A549 (cell line): ENCODE measurements around the gene COX7A2L. TPM values are rescaled to one million over a fixed set of nuclear protein-coding genes. Genes with fewer than 3 reads are reported as not detected.

Source experiments
- ATAC-seq, 2 experiments: fragments of 200-7000 bp in 1 of 2; fragments of >200 bp in 1 of 2; cut with Nextera tagmentation in 1 of 2; cut with Tn5 transposase in 1 of 2; 3 replicates each; pipeline versions ENCODE4 v1.8.0 to v1.9.1; 2018 to 2020; ENCODE audit warnings: mild to moderate bottlenecking in 1 of 2, moderate library complexity in 1 of 2
- CTCF ChIA-PET: fragments of 300-600 bp; sonication (Branson Sonifier 250); formaldehyde crosslinking; extraction: SDS; loops from one replicate; lab custom pipeline; 2021; ENCODE audit warnings: antibody characterized with exemption, inconsistent platforms; lab: Yijun Ruan, JAX
- POLR2A ChIA-PET: fragments of 350-600 bp; formaldehyde crosslinking; extraction: SDS; loops from one replicate; lab custom pipeline; 2021; ENCODE audit warnings: antibody characterized with exemption, inconsistent platforms; lab: Yijun Ruan, JAX
- DNase-seq, 2 experiments: peaks; one replicate each; pipeline versions ENCODE4 v3.0.0 to v3.0.0-alpha.2; 2011 to 2016; ENCODE audit warnings: low read depth in 1 of 2, low spot score in 1 of 2
- FAIRE-seq: peaks from 2 replicates; lab custom pipeline; 2011; peaks lifted over from hg19 to GRCh38; lab: Jason Lieb, UNC
- H3K27ac ChIP-seq, 2 experiments: fragments of >200 bp; sonication (Bioruptor Twin); formaldehyde crosslinking; 3 replicates each; pipeline ENCODE4 v1.5.1; 2016 to 2017
- H3K4me1 ChIP-seq: fragments of >200 bp; sonication (Bioruptor Twin); formaldehyde crosslinking; 3 replicates; pipeline ENCODE4 v1.6.1; 2016
- H3K4me2 ChIP-seq: fragments of >200 bp; sonication (Bioruptor Twin); formaldehyde crosslinking; 3 replicates; pipeline ENCODE4 v1.6.1; 2016
- H3K4me3 ChIP-seq: fragments of >200 bp; sonication (Bioruptor Twin); formaldehyde crosslinking; 3 replicates; pipeline ENCODE4 v1.5.1; 2016
- H3K9me3 ChIP-seq: fragments of >200 bp; sonication (Bioruptor Twin); formaldehyde crosslinking; 3 replicates; pipeline ENCODE4 v1.6.1; 2016
- CBX8 ChIP-seq: fragments of 200-600 bp; sonication (generic); IDR thresholded peaks from 2 replicates; pipeline ENCODE4 v1.6.1; 2016
- CHD2 ChIP-seq: fragments of 150-350 bp; IDR thresholded peaks from 2 replicates; pipeline ENCODE4 v1.6.1; 2014; ENCODE audit warnings: low read length; ENCODE audit not compliant: partially characterized antibody
- CTCF ChIP-seq: fragments of >200 bp; sonication (Bioruptor Twin); formaldehyde crosslinking; IDR thresholded peaks from 3 replicates; pipeline ENCODE4 v1.5.1; 2016
- E2F6 ChIP-seq: IDR thresholded peaks from 2 replicates; pipeline ENCODE4 v1.6.1; 2012; ENCODE audit warnings: low read depth, borderline replicate concordance
- EHF ChIP-seq: fragments of 250-450 bp; sonication (Bioruptor Pico); IDR thresholded peaks from 2 replicates; pipeline ENCODE4 v1.5.0; 2020; ENCODE audit warnings: mild to moderate bottlenecking
- ELK1 ChIP-seq: fragments of 150-350 bp; IDR thresholded peaks from 2 replicates; pipeline ENCODE4 v1.6.1; 2014; ENCODE audit warnings: low read depth, mild to moderate bottlenecking, low read length
- ESRRA ChIP-seq: fragments of 150-350 bp; IDR thresholded peaks from 2 replicates; pipeline ENCODE4 v1.6.1; 2014; ENCODE audit warnings: mild to moderate bottlenecking, low read length, borderline replicate concordance
- FOSL2 ChIP-seq, 2 experiments: fragments of 450-650 bp in 1 of 2; fragments of >200 bp in 1 of 2; sonication (Bioruptor Twin) in 1 of 2; formaldehyde crosslinking; IDR thresholded peaks; 2 replicates each; pipeline versions ENCODE4 v1.5.0 to v1.6.1; 2016 to 2020; ENCODE audit warnings: mild to moderate bottlenecking in 1 of 2, moderate library complexity in 1 of 2
- GATA3 ChIP-seq: IDR thresholded peaks from 2 replicates; pipeline ENCODE4 v1.6.1; 2012; ENCODE audit warnings: borderline replicate concordance
- HES2 ChIP-seq: fragments of >200 bp; sonication (Bioruptor Twin); formaldehyde crosslinking; IDR thresholded peaks from 2 replicates; pipeline ENCODE4 v1.6.1; 2016
- HMGXB4 ChIP-seq: fragments of 250-450 bp; sonication (Bioruptor Pico); IDR thresholded peaks from 2 replicates; pipeline ENCODE4 v1.5.0; 2021; ENCODE audit warnings: mild to moderate bottlenecking, moderate library complexity, borderline replicate concordance
- HOXB13 ChIP-seq: fragments of 250-450 bp; sonication (Bioruptor Pico); IDR thresholded peaks from 2 replicates; pipeline ENCODE4 v1.5.0; 2020; ENCODE audit warnings: low read depth, mild to moderate bottlenecking, moderate library complexity
- HOXB5 ChIP-seq: fragments of 250-450 bp; sonication (Bioruptor Pico); IDR thresholded peaks from 2 replicates; pipeline ENCODE4 v1.5.0; 2020; ENCODE audit warnings: mild to moderate bottlenecking, moderate library complexity
- KDM1A ChIP-seq: fragments of 200-600 bp; sonication (generic); IDR thresholded peaks from 2 replicates; pipeline ENCODE4 v1.6.1; 2016; ENCODE audit warnings: low read depth, mild to moderate bottlenecking
- MAFK ChIP-seq: fragments of 450-650 bp; IDR thresholded peaks from 2 replicates; pipeline ENCODE4 v1.6.1; 2014; ENCODE audit not compliant: partially characterized antibody
- MAX ChIP-seq: IDR thresholded peaks from 2 replicates; pipeline ENCODE4 v1.6.1; 2012
- MAZ ChIP-seq: fragments of 150-350 bp; IDR thresholded peaks from 2 replicates; pipeline ENCODE4 v1.6.1; 2014; ENCODE audit warnings: antibody characterized with exemption, low read depth, low read length, borderline replicate concordance
- NFE2L2 ChIP-seq: fragments of 150-350 bp; conservative IDR thresholded peaks from 2 replicates; pipeline ENCODE4 v1.6.1; 2014; ENCODE audit warnings: low read length
- NR3C1 ChIP-seq: fragments of >200 bp; sonication (Bioruptor Twin); formaldehyde crosslinking; IDR thresholded peaks from 3 replicates; pipeline ENCODE4 v1.6.1; 2017
- POLR2AphosphoS2 ChIP-seq: conservative IDR thresholded peaks from 2 replicates; pipeline ENCODE4 v1.6.1; 2012; ENCODE audit warnings: low read length, improper control_type of control experiment, inconsistent platforms
- RAD21 ChIP-seq, 2 experiments: fragments of >200 bp in 1 of 2; sonication (Bioruptor Twin) in 1 of 2; formaldehyde crosslinking in 1 of 2; IDR thresholded peaks in 1 of 2; conservative IDR thresholded peaks in 1 of 2; 2 replicates in 1 of 2; 3 replicates in 1 of 2; pipeline ENCODE4 v1.6.1; 2012 to 2018; ENCODE audit warnings: inconsistent platforms in 1 of 2
- RARB ChIP-seq: fragments of 250-450 bp; sonication (Bioruptor Pico); IDR thresholded peaks from 2 replicates; pipeline ENCODE4 v1.8.0; 2021; ENCODE audit warnings: mild to moderate bottlenecking, moderate library complexity
- RCOR1 ChIP-seq: fragments of 150-350 bp; IDR thresholded peaks from 2 replicates; pipeline ENCODE4 v1.6.1; 2014; ENCODE audit warnings: antibody characterized with exemption, low read length, low read depth
- SMC3 ChIP-seq: fragments of >200 bp; sonication (Bioruptor Twin); formaldehyde crosslinking; IDR thresholded peaks from 3 replicates; pipeline ENCODE4 v1.6.1; 2018; ENCODE audit warnings: inconsistent platforms
- ZC3H11A ChIP-seq: fragments of 450-650 bp; IDR thresholded peaks from 2 replicates; pipeline ENCODE4 v1.6.1; 2014; ENCODE audit warnings: antibody characterized with exemption, mild to moderate bottlenecking
- ZFP36 ChIP-seq: fragments of 450-650 bp; IDR thresholded peaks from 2 replicates; pipeline ENCODE4 v1.6.1; 2014; ENCODE audit warnings: borderline replicate concordance; ENCODE audit not compliant: partially characterized antibody
- ZNF302 ChIP-seq: fragments of 250-450 bp; sonication (Bioruptor Pico); IDR thresholded peaks from 2 replicates; pipeline ENCODE4 v1.9.0; 2021; ENCODE audit warnings: inconsistent platforms, mild to moderate bottlenecking, moderate library complexity
- ZSCAN20 ChIP-seq: fragments of 250-450 bp; sonication (Bioruptor Pico); IDR thresholded peaks from 2 replicates; pipeline ENCODE4 v1.8.0; 2022; ENCODE audit warnings: mild to moderate bottlenecking, moderate library complexity
- WGBS: methylation state at CpG from one replicate; pipeline ENCODE4 v1.1.6; 2017; ENCODE audit errors: missing lambda C conversion rate; 5-methylcytosine and 5-hydroxymethylcytosine counted together
- polyA plus RNA-seq, 4 experiments: library from polyadenylated mRNA; depleted of rRNA in 3 of 4; stranded (reverse); fragments of >200 nt; fragmentation: RNase III in 1 of 4; extraction: RNeasy Plus Mini Kit Qiagen cat#74134 plus additional on column Dnase treatment in 1 of 4; gene quantifications; 2 replicates in 3 of 4; 3 replicates in 1 of 4; pipeline ENCODE4 v1.2.3, GENCODE V29; 2011 to 2017

Gene COX7A2L
- polyA plus RNA-seq, 2 of the 4 experiments (the other 2 are of a cell fraction) = 126 to 258 TPM

GRCh38 chr2:42385225-42385624 is 24.2 kb upstream of the COX7A2L start:
- no peak overlapping the region for H3K4me2 ChIP-seq
- TF ChIP-seq RAD21 (conservative IDR thresholded peaks at IDR 0.05 in 1 of 2, IDR thresholded peaks at IDR 0.05 in 1 of 2) (peak; percentile 35 to 54; a peak in 2 of 5 replicates), MAFK (peak; percentile 57), SMC3 (peak; percentile 28; the same call in 1 of the 3 replicates), CTCF (peak; percentile 46), RARB (CRISPR knock-in tag) (no peak), CHD2 (no peak)
- no peaks in the 10 kb centered on the region for H3K4me1 ChIP-seq
- ATAC-seq = peak; percentile 84 to 89; a peak in 5 of 6 replicates
- no peaks in the 10 kb centered on the region for H3K9me3 ChIP-seq
- ChIA-PET CTCF (interaction anchor here (0.7 to 3.8 kb wide), 13 partner anchors 9 to 278 kb away, joined by 3 to 9 read pairs (median 4); no protein-coding TSS in a partner anchor), POLR2A (no interaction called here)
- no peak for FAIRE-seq
- DNase-seq = peak in 1 of 2 experiments; percentile 50
- WGBS = 55% methylated on average over 7 of the region's 7 CpGs
- H3K4me3 ChIP-seq = no peak overlapping the region
- H3K27ac ChIP-seq = no peak overlapping the region

- no peak for FAIRE-seq
- no peak overlapping the region for H3K4me3 ChIP-seq
- CTCF ChIA-PET = interaction anchor here (0.6 to 3.8 kb wide), 9 partner anchors 9 to 280 kb away, joined by 3 to 9 read pairs (median 5); no protein-coding TSS in a partner anchor
- H3K9me3 ChIP-seq = no peaks in the 10 kb centered on the region
- no peak for TF ChIP-seq RARB (CRISPR knock-in tag)
- TF ChIP-seq FOSL2 (IDR thresholded peaks at IDR 0.05) = no peak
- TF ChIP-seq FOSL2 (CRISPR knock-in tag; IDR thresholded peaks at IDR 0.05) = no peak
- no peak for TF ChIP-seq POLR2AphosphoS2
- TF ChIP-seq HOXB13 (CRISPR knock-in tag) = no peak
- no peak for TF ChIP-seq ZNF302
- TF ChIP-seq HES2 = no peak
- no peak for TF ChIP-seq NR3C1
- no peak for TF ChIP-seq CBX8
- TF ChIP-seq RCOR1 = no peak
- no peak for TF ChIP-seq EHF
- TF ChIP-seq HMGXB4 (CRISPR knock-in tag) = no peak
- no peak for DNase-seq
- H3K27ac ChIP-seq = no peak overlapping the region
- POLR2A ChIA-PET = no interaction called here
- ATAC-seq = no peak
- no peaks in the 10 kb centered on the region for H3K4me1 ChIP-seq
- H3K4me2 ChIP-seq = no peak overlapping the region
- WGBS = 68% methylated on average over 11 of the region's 11 CpGs
These were observed 23.0 kb upstream of the COX7A2L start for GRCh38 chr2:42383855-42384530.

- TF ChIP-seq E2F6 (no peak), ESRRA (no peak), ZNF302 (no peak), ELK1 (no peak), ZC3H11A (no peak), HES2 (no peak), GATA3 (no peak), MAZ (no peak), HOXB5 (no peak), KDM1A (no peak), CBX8 (no peak), ZFP36 (no peak), ZSCAN20 (no peak), NFE2L2 (no peak), MAX (no peak)
- ATAC-seq = no peak
- no peak for FAIRE-seq
- H3K9me3 ChIP-seq = no peaks in the 10 kb centered on the region
- no peaks in the 10 kb centered on the region for H3K4me1 ChIP-seq
- DNase-seq = no peak
- no peak overlapping the region for H3K4me2 ChIP-seq
- H3K27ac ChIP-seq = no peak overlapping the region
- ChIA-PET POLR2A (no interaction called here), CTCF (interaction anchor here (0.8 to 2.1 kb wide), 2 partner anchors 11 to 301 kb away, joined by 4 to 7 read pairs; no protein-coding TSS in a partner anchor)
- no peak overlapping the region for H3K4me3 ChIP-seq
- WGBS = 54% methylated on average over 4 of the region's 4 CpGs
These were observed 21.1 kb upstream of the COX7A2L start for GRCh38 chr2:42382144-42382543.
